Anterior cingulate cortex (tissue), 58 donors: ENCODE measurements around the gene RPLP2.
A peak's percentile ranks its signal among the peaks of the same experiment; 100 is the strongest.

Source experiments
- DNase-seq, 58 donors: peaks; one replicate each; lab custom pipeline; 2025; lab: John Stamatoyannopoulos, UW

Gene RPLP2

DNA sequence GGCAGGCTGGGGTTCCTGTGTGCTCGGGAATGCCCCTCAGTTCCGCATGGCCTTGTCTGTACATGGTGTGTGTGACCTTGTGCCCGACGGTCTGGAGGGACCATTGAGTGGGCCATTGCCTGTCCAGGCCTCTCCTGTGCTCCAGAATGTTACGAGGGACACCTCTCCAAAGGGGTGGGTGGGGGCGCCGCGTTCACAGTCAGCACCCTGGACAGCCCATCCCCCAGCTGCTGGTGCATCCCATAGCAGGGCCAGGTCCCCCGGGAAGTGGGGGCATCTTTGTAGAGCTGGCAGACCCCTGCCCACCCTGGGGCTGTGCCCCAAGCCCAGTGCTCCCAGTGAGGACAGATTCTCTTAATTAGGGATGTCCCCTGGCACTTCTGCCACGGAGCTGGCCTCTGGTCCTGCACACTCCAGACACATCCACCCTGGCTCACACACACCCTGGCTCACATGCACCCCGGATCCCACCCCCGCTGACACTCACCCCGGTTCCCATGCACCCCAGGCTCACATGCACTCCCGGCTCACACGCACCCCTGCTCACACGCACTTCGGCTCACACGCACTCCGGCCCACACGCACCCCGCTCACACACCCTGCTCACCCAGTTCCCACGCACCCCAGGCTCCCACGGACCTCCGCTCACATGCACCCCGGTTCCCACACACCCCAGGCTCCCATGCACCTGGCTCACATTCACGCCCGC, 48.4 kb downstream of the RPLP2 start:
- DNase-seq, result no peak

DNA sequence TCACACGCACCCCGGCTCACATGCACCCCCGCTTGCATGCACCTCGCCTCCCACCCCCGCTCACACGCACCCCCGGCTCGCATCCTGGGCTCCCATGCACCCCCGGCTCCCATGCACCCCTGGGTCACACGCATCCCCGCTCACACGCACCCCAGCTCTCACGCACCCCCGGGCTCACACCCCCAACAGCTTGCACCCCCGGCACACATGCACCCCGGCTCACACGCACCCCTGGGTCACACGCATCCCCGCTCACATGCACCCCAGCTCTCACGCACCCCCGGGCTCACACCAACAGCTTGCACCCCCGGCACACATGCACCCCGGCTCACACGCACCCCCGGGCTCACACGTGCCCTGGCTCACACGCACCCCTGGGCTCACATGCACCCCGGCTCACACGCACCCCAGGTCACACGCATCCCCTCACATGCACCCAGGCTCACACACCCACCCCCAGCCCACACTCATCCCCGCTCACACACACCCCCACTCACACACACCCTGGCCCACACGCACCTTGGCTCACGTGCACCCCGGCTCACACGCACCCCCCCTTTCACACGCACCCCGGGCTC, 49.1 kb downstream of the RPLP2 start:
- DNase-seq, result no peak

- DNase-seq, result peak in 57 of 58 donors; percentile 21 to 90 (median 68)
These were observed 49.8 kb downstream of the RPLP2 start for GRCh38 chr11:859394-860131.

DNA sequence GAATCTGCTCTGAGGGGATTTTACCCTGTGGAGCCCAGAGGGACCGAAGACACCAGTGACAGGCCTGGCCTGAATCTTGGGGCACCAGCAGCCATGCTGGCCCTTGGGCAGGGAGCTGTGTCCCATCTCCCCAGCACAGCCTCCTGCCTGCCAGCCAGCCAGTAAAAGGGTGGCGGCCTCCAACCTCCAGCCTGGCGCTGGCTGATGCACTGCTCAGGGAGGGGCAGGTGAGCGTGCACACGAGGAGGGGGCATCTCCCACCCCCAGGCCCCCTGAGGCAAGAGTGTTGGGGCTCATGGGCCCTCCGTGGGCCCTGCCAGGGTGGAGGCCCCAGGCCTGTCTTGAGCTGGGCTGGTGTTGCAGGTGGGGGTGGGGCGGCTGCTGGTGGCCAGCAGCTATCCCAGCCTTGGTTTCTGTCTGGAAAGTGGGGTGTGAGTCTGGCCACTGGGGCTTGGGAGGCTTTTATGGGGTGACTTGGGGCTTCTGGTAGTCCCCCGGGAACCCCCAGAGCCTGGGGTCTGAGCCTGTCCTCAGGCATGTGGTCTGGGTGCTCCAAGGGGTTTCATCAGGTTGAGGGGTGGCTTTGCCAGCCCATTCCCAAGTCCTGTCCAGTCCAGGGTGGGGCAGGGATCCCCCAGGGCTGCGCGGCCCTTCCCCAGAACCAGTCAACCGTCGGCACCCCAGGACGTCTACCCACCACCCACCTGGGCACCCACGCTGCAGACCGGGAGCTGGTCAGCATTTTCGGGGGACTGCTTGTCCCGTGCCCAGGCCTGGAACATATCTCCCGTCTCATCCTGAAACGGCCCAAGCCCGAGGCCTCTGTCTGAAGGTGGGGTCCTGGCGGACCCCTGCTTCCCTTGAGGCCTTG, 50.7 kb downstream of the RPLP2 start:
- no peak for DNase-seq

DNA sequence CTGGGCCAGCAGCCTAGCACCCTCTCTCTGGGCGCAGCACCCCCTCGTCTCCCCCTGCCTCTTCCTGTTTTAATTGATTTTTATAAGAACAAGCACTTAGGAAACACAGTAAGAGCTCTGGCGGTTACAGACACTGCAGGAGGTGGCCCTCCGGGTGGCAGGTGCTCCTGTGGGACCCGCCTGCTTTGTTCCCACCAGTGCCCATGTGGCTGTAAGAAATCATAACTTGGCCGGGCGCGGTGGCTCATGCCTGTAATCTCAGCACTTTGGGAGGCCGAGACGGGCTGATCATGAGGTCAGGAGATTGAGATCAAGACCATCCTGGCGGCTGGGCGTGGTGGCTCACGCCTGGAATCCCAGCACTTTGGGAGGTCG, 51.3 kb downstream of the RPLP2 start:
- no peak for DNase-seq

DNA sequence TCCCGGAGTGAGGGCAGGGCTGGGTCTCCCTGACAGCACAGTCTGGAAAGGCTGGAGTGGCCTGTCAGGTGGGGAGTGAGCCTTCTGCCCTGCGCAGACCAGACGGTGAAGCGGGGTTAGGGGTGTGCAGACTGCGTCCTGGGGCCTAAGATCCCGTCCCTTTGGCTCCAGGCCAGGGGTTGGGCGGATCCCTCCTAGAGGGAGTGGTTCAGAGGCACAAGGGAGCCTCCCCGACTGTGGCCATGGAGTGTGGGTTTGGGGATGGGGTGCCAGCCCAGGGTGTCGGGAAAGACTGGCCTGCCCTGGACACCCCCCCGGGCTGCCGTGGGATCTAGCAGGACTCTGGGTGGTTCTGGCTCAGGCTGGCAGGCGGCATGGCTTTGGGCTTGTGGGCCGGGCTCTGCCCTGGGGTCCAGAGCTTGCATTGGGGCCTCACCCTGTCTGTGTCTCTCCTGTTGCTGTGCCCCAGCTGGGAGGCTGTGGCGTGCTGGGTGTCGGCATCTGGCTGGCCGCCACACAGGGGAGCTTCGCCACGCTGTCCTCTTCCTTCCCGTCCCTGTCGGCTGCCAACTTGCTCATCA, 52.4 kb downstream of the RPLP2 start:
- DNase-seq, result peak in 1 of 58 donors; percentile 25
